IMR-90 (cell line): ENCODE results near the gene TAOK1. TPM values are rescaled to one million over a fixed set of nuclear protein-coding genes. Genes with fewer than 3 reads are reported as not detected.

Source experiments
- ATAC-seq: fragments of 200-7000 bp; cut with Tn5 transposase; 2 replicates; pipeline ENCODE4 v1.9.1; 2020; ENCODE audit warnings: low read depth, mild to moderate bottlenecking, moderate library complexity
- BruUV-seq: library from RNA; stranded (reverse); fragments of 400-500 nt; replicated peaks from 2 replicates; lab custom pipeline; 2021; lab: Mats Ljungman, UMichigan
- CTCF ChIA-PET: fragments of 300-600 bp; formaldehyde crosslinking; extraction: SDS; loops from one replicate; lab custom pipeline; 2021; ENCODE audit warnings: antibody characterized with exemption; lab: Yijun Ruan, JAX
- POLR2A ChIA-PET: fragments of 300-600 bp; sonication (Branson Sonifier 250); formaldehyde crosslinking; loops from one replicate; lab custom pipeline; 2022; ENCODE audit warnings: antibody characterized with exemption; ENCODE audit not compliant: unreplicated experiment; lab: Charles Lee
- DNase-seq: peaks from one replicate; pipeline ENCODE4 v3.0.0; 2013
- H2AFZ ChIP-seq: replicated peaks from 2 replicates; pipeline ENCODE3; 2013; ENCODE audit warnings: low read length, mild to moderate bottlenecking; ENCODE audit not compliant: poor library complexity
- H2AK5ac ChIP-seq: 2 replicates; pipeline ENCODE4 v1.6.1; 2013; ENCODE audit warnings: low read depth, low read length, inconsistent platforms
- H2AK9ac ChIP-seq: replicated peaks from 2 replicates; pipeline ENCODE3; 2013; ENCODE audit warnings: mild to moderate bottlenecking, low read depth, low read length, moderate library complexity; ENCODE audit not compliant: poor library complexity
- H2BK120ac ChIP-seq: 2 replicates; pipeline ENCODE4 v1.6.1; 2013; ENCODE audit warnings: low read depth, low read length, inconsistent platforms
- H2BK15ac ChIP-seq: 3 replicates; pipeline ENCODE4 v1.6.1; 2013; ENCODE audit warnings: low read depth, low read length, inconsistent platforms
- H2BK20ac ChIP-seq: 2 replicates; pipeline ENCODE4 v1.6.1; 2013; ENCODE audit warnings: low read depth, mild to moderate bottlenecking, inconsistent platforms, low read length, moderate library complexity
- H2BK5ac ChIP-seq: 2 replicates; pipeline ENCODE4 v1.6.1; 2013; ENCODE audit warnings: mild to moderate bottlenecking, low read depth, low read length, inconsistent platforms; ENCODE audit not compliant: poor library complexity, severe bottlenecking
- H3K14ac ChIP-seq: replicated peaks from 2 replicates; pipeline ENCODE4 v1.6.1; 2013; ENCODE audit warnings: low read depth, low read length, inconsistent platforms
- H3K18ac ChIP-seq: 2 replicates; pipeline ENCODE4 v1.6.1; 2013; ENCODE audit warnings: low read depth, low read length, control low read depth
- H3K23ac ChIP-seq: 2 replicates; pipeline ENCODE4 v1.6.1; 2013; ENCODE audit warnings: low read depth, low read length, inconsistent platforms
- H3K27ac ChIP-seq: 2 replicates; pipeline ENCODE4 v1.5.1; 2013; ENCODE audit warnings: mild to moderate bottlenecking, control low read depth, low read length; ENCODE audit not compliant: insufficient read depth
- H3K27me3 ChIP-seq: 2 replicates; pipeline ENCODE4 v1.6.1; 2013; ENCODE audit warnings: low read length; ENCODE audit not compliant: control insufficient read depth, insufficient read depth
- H3K36me3 ChIP-seq: 2 replicates; pipeline ENCODE4 v1.6.1; 2013; ENCODE audit warnings: low read length, mixed read lengths; ENCODE audit not compliant: control insufficient read depth, insufficient read depth
- H3K4ac ChIP-seq: 2 replicates; pipeline ENCODE4 v1.6.1; 2013; ENCODE audit warnings: low read depth, low read length, inconsistent platforms
- H3K4me1 ChIP-seq: 2 replicates; pipeline ENCODE4 v1.6.1; 2013; ENCODE audit warnings: low read length, mixed read lengths; ENCODE audit not compliant: control insufficient read depth, insufficient read depth
- H3K4me2 ChIP-seq: 2 replicates; pipeline ENCODE4 v1.6.1; 2013; ENCODE audit warnings: low read depth, mild to moderate bottlenecking, control low read depth, low read length, moderate library complexity
- H3K4me3 ChIP-seq: 2 replicates; pipeline ENCODE4 v1.5.1; 2013; ENCODE audit warnings: low read depth, mild to moderate bottlenecking, control low read depth, low read length, moderate library complexity; ENCODE audit not compliant: insufficient read depth
- H3K56ac ChIP-seq: 2 replicates; pipeline ENCODE4 v1.6.1; 2013; ENCODE audit warnings: low read length, inconsistent platforms; ENCODE audit not compliant: insufficient read depth; ENCODE audit errors: extremely low read depth
- H3K79me1 ChIP-seq, 2 experiments: 2 replicates each; pipeline ENCODE4 v1.6.1; 2013; ENCODE audit warnings: low read length in 2 of 2, inconsistent platforms in 1 of 2, low read depth in 1 of 2
- H3K9ac ChIP-seq: 2 replicates; pipeline ENCODE4 v1.6.1; 2013; ENCODE audit warnings: low read depth, low read length, control low read depth
- H3K9me1 ChIP-seq: 2 replicates; pipeline ENCODE4 v1.6.1; 2013; ENCODE audit warnings: low read length, inconsistent platforms; ENCODE audit not compliant: insufficient read depth
- H3K9me3 ChIP-seq: 2 replicates; pipeline ENCODE4 v1.6.1; 2013; ENCODE audit warnings: low read length; ENCODE audit not compliant: control insufficient read depth, insufficient read depth
- H4K20me1 ChIP-seq: 2 replicates; pipeline ENCODE4 v1.6.1; 2013; ENCODE audit warnings: low read length, inconsistent platforms; ENCODE audit not compliant: insufficient read depth
- H4K5ac ChIP-seq: 2 replicates; pipeline ENCODE4 v1.6.1; 2013; ENCODE audit warnings: mild to moderate bottlenecking, low read depth, low read length, control low read depth
- H4K8ac ChIP-seq, 2 experiments: 2 replicates each; pipeline ENCODE4 v1.6.1; 2013; ENCODE audit warnings: low read depth in 2 of 2, low read length in 2 of 2, control low read depth in 1 of 2, inconsistent platforms in 1 of 2
- H4K91ac ChIP-seq: 2 replicates; pipeline ENCODE4 v1.6.1; 2013; ENCODE audit warnings: low read depth, low read length, inconsistent platforms; ENCODE audit not compliant: insufficient read depth
- BHLHE40 ChIP-seq: fragments of 150-350 bp; IDR thresholded peaks from 2 replicates; pipeline ENCODE4 v1.6.1; 2016; ENCODE audit warnings: mild to moderate bottlenecking, low read depth, low read length
- CEBPB ChIP-seq: IDR thresholded peaks from 2 replicates; pipeline ENCODE4 v1.6.1; 2012; ENCODE audit warnings: low read depth, low read length, improper control_type of control experiment
- CHD1 ChIP-seq: IDR thresholded peaks from 2 replicates; pipeline ENCODE4 v1.6.1; 2012; ENCODE audit warnings: low read depth, low read length, improper control_type of control experiment
- MAFK ChIP-seq: IDR thresholded peaks from 2 replicates; pipeline ENCODE4 v1.6.1; 2012; ENCODE audit warnings: low read depth, low read length, improper control_type of control experiment
- MAZ ChIP-seq: IDR thresholded peaks from 2 replicates; pipeline ENCODE4 v1.6.1; 2012; ENCODE audit warnings: low read depth, mild to moderate bottlenecking, low read length, improper control_type of control experiment, moderate library complexity, borderline replicate concordance
- MXI1 ChIP-seq: IDR thresholded peaks from 2 replicates; pipeline ENCODE4 v1.6.1; 2012; ENCODE audit warnings: low read depth, mild to moderate bottlenecking, low read length, moderate library complexity, borderline replicate concordance
- POLR2A ChIP-seq: IDR thresholded peaks from 2 replicates; pipeline ENCODE4 v1.6.1; 2012; ENCODE audit warnings: mild to moderate bottlenecking, low read depth, low read length
- RAD21 ChIP-seq: IDR thresholded peaks from 2 replicates; pipeline ENCODE4 v1.6.1; 2012; ENCODE audit warnings: low read length, improper control_type of control experiment
- RCOR1 ChIP-seq: IDR thresholded peaks from 2 replicates; pipeline ENCODE4 v1.6.1; 2012; ENCODE audit warnings: mild to moderate bottlenecking, low read length, improper control_type of control experiment; ENCODE audit not compliant: insufficient replicate concordance
- RFX5 ChIP-seq: IDR thresholded peaks from 2 replicates; pipeline ENCODE4 v1.8.0; 2012; ENCODE audit warnings: low read depth, mild to moderate bottlenecking, low read length, moderate library complexity
- USF2 ChIP-seq: fragments of 150-350 bp; IDR thresholded peaks from 2 replicates; pipeline ENCODE4 v1.6.1; 2017; ENCODE audit warnings: mild to moderate bottlenecking, antibody characterized with exemption, low read length, low read depth
- whole genome bisulfite sequencing, 2 experiments: methylation state at CpG; one replicate each; pipeline versions ENCODE4 v1.1.5 to v1.1.7; 2013; ENCODE audit warnings: missing lambda C conversion rate in 2 of 2; ENCODE audit not compliant: insufficient read length in 1 of 2; ENCODE audit errors: extremely low coverage in 2 of 2; 5-methylcytosine and 5-hydroxymethylcytosine counted together
- dilution Hi-C: fragments of 300-500 bp; cut with HindIII; formaldehyde crosslinking; loops from one replicate; pipeline ENCODE4 v1.14.3; 2018; ENCODE audit warnings: low sequenced_read_pairs; ENCODE audit not compliant: unreplicated experiment
- in situ Hi-C: fragments of 300-500 bp; cut with MboI; formaldehyde crosslinking; loops from 3 replicates; pipeline ENCODE4 v1.14.3; 2019; ENCODE audit warnings: low sequenced_read_pairs, inconsistent platforms, mixed read lengths
- intact Hi-C: fragments of 100-400 bp; cut with micrococcal nuclease; formaldehyde crosslinking; loops from 2 replicates; pipeline ENCODE4 v1.10.0; 2022
- polyA plus RNA-seq, 3 experiments: library from polyadenylated mRNA; depleted of rRNA; stranded (reverse); fragments of >200 nt; gene quantifications; 2 replicates each; pipeline ENCODE4 v1.2.3, GENCODE V29; 2012; ENCODE audit warnings: low replicate concordance in 1 of 3
- total RNA-seq: library from RNA; depleted of rRNA; stranded (reverse); fragments of >200 nt; gene quantifications from 2 replicates; pipeline ENCODE4 v1.2.3, GENCODE V29; 2012

The TAOK1 gene
- total and polyA plus RNA-seq, 2 of the 4 experiments (the other 2 are of a cell fraction) = 9.8 to 91.8 TPM

GRCh38 chr17:29575511-29576213 is 185.5 kb downstream of the TAOK1 start:
- Histone ChIP-seq H3K27ac (no peak overlapping the region), H4K20me1 (peaks cover 7% of the 10 kb centered on the region), H3K4ac (no peak overlapping the region), H3K9me3 (no peaks in the 10 kb centered on the region), H2AK5ac (no peak overlapping the region), H4K5ac (no peak overlapping the region), H3K23ac (no peak overlapping the region), H3K9me1 (no peaks in the 10 kb centered on the region; the same call in 1 of the 2 replicates), H3K79me1 (peaks cover 0 to 38% of the 10 kb centered on the region in 2 experiments), H2AFZ (peak overlapping the region; percentile 44), H2BK20ac (no peak overlapping the region), H3K4me2 (no peak overlapping the region), H2BK15ac (no peak overlapping the region), H2BK120ac (no peak overlapping the region), H3K14ac (no peak overlapping the region), H2BK5ac (no peak overlapping the region), H4K91ac (no peak overlapping the region), H4K8ac (no peak overlapping the region), H2AK9ac (no peak overlapping the region), H3K4me3 (no peak overlapping the region), H3K36me3 (peaks cover 61% of the 10 kb centered on the region), H3K9ac (no peak overlapping the region), H3K27me3 (no peaks in the 10 kb centered on the region), H3K4me1 (peaks cover 8% of the 10 kb centered on the region; the same call in 1 of the 2 replicates), H3K56ac (no peak overlapping the region), H3K18ac (no peak overlapping the region)
- POLR2A ChIA-PET = no interaction called here
- DNase-seq (no peak), ATAC-seq (no peak)
- BruUV-seq = no TSS peak
- dilution Hi-C loops (no loop called here), intact Hi-C loops (no loop called here), in situ Hi-C loops (no loop called here)
- 92% methylated on average over 8 of the region's 28 CpGs; no CpG with 5 or more reads in 1 of the 2 experiments for WGBS, 2 experiments
- CTCF ChIA-PET = no interaction called here
- no peak for TF ChIP-seq CEBPB
- no peak for TF ChIP-seq POLR2A
- TF ChIP-seq MAFK = no peak
- TF ChIP-seq MXI1 = no peak
- TF ChIP-seq BHLHE40 = no peak
- no peak for TF ChIP-seq MAZ
- TF ChIP-seq USF2 = no peak
- no peak for TF ChIP-seq RAD21
- TF ChIP-seq RCOR1 = no peak
- no peak for TF ChIP-seq RFX5
- TF ChIP-seq CHD1 = no peak
